Adrenal gland (tissue), 5 donors: ENCODE measurements around the gene ORM2.

Experiments used
- POLR2A ChIP-seq, 2 donors: fragments of 450-650 bp; IDR thresholded peaks; one replicate each; pipeline ENCODE4 v1.6.1; 2017; ENCODE audit warnings: antibody characterized with exemption in 2 of 2, mild to moderate bottlenecking in 2 of 2, moderate library complexity in 1 of 2
- TF ChIP-seq, protein P1 (sequence below), 6 experiments: fragments of 450-650 bp in 4 of 6; fragments of 200-600 bp in 2 of 6; sonication (generic) in 1 of 6; IDR thresholded peaks; 1 replicate in 5 of 6; 2 replicates in 1 of 6; pipeline versions ENCODE4 v1.5.1 to v1.8.0; 2016 to 2021; ENCODE audit warnings: antibody characterized with exemption in 6 of 6, mild to moderate bottlenecking in 2 of 6, moderate library complexity in 1 of 6
- donor health status: DM: no; HTN: no; CAD: no.

DNA sequence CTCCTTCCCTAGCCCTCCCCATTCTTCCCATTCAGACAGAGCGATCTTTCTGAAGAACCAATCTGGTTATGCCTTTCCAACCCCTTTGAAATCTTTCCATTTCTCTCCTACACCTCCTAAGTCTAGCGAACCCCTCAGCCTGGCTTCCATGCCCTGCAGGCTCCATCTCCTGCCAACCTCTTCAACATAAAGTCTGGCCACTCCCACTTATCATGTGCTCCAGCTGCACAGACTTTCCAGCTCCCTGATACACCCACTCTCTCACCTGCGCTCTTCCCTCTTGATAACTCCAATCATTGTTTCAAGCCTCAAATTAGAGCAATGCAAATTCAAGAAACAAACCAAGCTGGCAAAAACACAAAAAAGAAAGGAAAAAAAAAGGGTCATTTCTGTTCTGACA, 10.5 kb upstream of the ORM2 start:
- TF ChIP-seq, protein P1, sequence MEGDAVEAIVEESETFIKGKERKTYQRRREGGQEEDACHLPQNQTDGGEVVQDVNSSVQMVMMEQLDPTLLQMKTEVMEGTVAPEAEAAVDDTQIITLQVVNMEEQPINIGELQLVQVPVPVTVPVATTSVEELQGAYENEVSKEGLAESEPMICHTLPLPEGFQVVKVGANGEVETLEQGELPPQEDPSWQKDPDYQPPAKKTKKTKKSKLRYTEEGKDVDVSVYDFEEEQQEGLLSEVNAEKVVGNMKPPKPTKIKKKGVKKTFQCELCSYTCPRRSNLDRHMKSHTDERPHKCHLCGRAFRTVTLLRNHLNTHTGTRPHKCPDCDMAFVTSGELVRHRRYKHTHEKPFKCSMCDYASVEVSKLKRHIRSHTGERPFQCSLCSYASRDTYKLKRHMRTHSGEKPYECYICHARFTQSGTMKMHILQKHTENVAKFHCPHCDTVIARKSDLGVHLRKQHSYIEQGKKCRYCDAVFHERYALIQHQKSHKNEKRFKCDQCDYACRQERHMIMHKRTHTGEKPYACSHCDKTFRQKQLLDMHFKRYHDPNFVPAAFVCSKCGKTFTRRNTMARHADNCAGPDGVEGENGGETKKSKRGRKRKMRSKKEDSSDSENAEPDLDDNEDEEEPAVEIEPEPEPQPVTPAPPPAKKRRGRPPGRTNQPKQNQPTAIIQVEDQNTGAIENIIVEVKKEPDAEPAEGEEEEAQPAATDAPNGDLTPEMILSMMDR (IDR thresholded peaks at IDR 0.05), result no peak
- no peak for TF ChIP-seq POLR2A (IDR thresholded peaks at IDR 0.05)
